KG1 (cell line): ENCODE measurements around the gene UBXN11.
"Not testable (repeated sequence)": the region's sequence is repeated elsewhere in the genome, so short reads cannot be mapped to it uniquely, and the experiment has no call there.

Experiments
- DNase-seq: peaks from one replicate; lab custom pipeline; 2025; lab: John Stamatoyannopoulos, UW

Gene UBXN11

GRCh38 chr1:26336477-26337205 lies 30.2 kb upstream of the UBXN11 start:
- DNase-seq, result no peak

GRCh38 chr1:26335774-26336476 lies 29.5 kb upstream of the UBXN11 start:
- DNase-seq, result no peak

- DNase-seq, result not testable (repeated sequence)
Observed at GRCh38 chr1:26333312-26333711, 26.9 kb upstream of the UBXN11 start.

GRCh38 chr1:26330276-26330675 lies 23.8 kb upstream of the UBXN11 start:
- no peak for DNase-seq

GRCh38 chr1:26329380-26329779 lies 22.9 kb upstream of the UBXN11 start:
- DNase-seq, result not testable (repeated sequence)

- DNase-seq, result no peak
Observed at GRCh38 chr1:26328597-26328996, 22.2 kb upstream of the UBXN11 start.

GRCh38 chr1:26327956-26328362 lies 21.5 kb upstream of the UBXN11 start:
- no peak for DNase-seq

GRCh38 chr1:26324550-26324949 lies 18.1 kb upstream of the UBXN11 start:
- no peak for DNase-seq

GRCh38 chr1:26323382-26323781 lies 16.9 kb upstream of the UBXN11 start:
- DNase-seq, result no peak

- no peak for DNase-seq
Observed at GRCh38 chr1:26322042-26322331, 15.6 kb upstream of the UBXN11 start.

GRCh38 chr1:26321315-26322041 lies 15.0 kb upstream of the UBXN11 start:
- DNase-seq, result peak; percentile 79

- no peak for DNase-seq
Observed at GRCh38 chr1:26320896-26321295, 14.5 kb upstream of the UBXN11 start.

GRCh38 chr1:26318338-26319064 lies 12.1 kb upstream of the UBXN11 start:
- DNase-seq, result no peak

GRCh38 chr1:26317612-26318337 lies 11.3 kb upstream of the UBXN11 start, which contains the start of gene CD52:
Gene CD52, plus strand, starts transcription at chr1:26317958. Its CDS starts 60 bp downstream, at chr1:26318018.
- DNase-seq, result peak; percentile 45

- no peak for DNase-seq
Observed at GRCh38 chr1:26317146-26317545, 10.7 kb upstream of the UBXN11 start.

GRCh38 chr1:26315874-26316850 lies 9.7 kb upstream of the UBXN11 start:
- DNase-seq, result no peak

- DNase-seq, result no peak
Observed at GRCh38 chr1:26314501-26314900, 8.1 kb upstream of the UBXN11 start.

GRCh38 chr1:26307966-26308899 lies 1.8 kb upstream of the UBXN11 start:
- DNase-seq, result not testable (repeated sequence)

GRCh38 chr1:26307363-26307781 lies 936 bp upstream of the UBXN11 start:
- no peak for DNase-seq
